NB4 (cell line): Measurements from ENCODE around the gene OR10H1.
A peak's percentile ranks its signal among the peaks of the same experiment; 100 is the strongest.

ENCODE experiments used
- CTCF ChIP-seq: IDR thresholded peaks from one replicate; pipeline ENCODE4 v1.5.1; 2012; ENCODE audit warnings: low read depth, low read length
- POLR2A ChIP-seq: IDR thresholded peaks from 2 replicates; pipeline ENCODE4 v1.6.1; 2011; ENCODE audit warnings: mild to moderate bottlenecking; ENCODE audit not compliant: insufficient read length; ENCODE audit errors: extremely low read depth

GRCh38 chr19:15810335-15810734 is 5.1 kb downstream of the OR10H1 start:
- TF ChIP-seq CTCF (peak; percentile 10), POLR2A (no peak)
